HUES48 (cell line): ENCODE data around the gene MBP.

ENCODE experiments used
- H3K27ac ChIP-seq: one replicate; pipeline ENCODE4 v1.7.0; 2013; ENCODE audit warnings: low read depth, low read length, inconsistent platforms
- H3K27me3 ChIP-seq: 2 replicates; pipeline ENCODE4 v1.6.1; 2013; ENCODE audit warnings: mild to moderate bottlenecking, low read length; ENCODE audit not compliant: control insufficient read depth, insufficient read depth
- H3K36me3 ChIP-seq: 2 replicates; pipeline ENCODE4 v1.6.1; 2013; ENCODE audit warnings: low read length; ENCODE audit not compliant: control insufficient read depth, insufficient read depth
- H3K4me1 ChIP-seq: 2 replicates; pipeline ENCODE4 v1.6.1; 2013; ENCODE audit warnings: mild to moderate bottlenecking, low read length; ENCODE audit not compliant: control insufficient read depth, insufficient read depth
- H3K4me3 ChIP-seq: 2 replicates; pipeline ENCODE4 v1.5.1; 2013; ENCODE audit warnings: mild to moderate bottlenecking, low read depth, low read length
- H3K9ac ChIP-seq: 2 replicates; pipeline ENCODE4 v1.6.1; 2013; ENCODE audit warnings: mild to moderate bottlenecking, low read depth, low read length, moderate library complexity
- H3K9me3 ChIP-seq: 2 replicates; pipeline ENCODE4 v1.6.1; 2013; ENCODE audit warnings: low read length; ENCODE audit not compliant: control insufficient read depth, insufficient read depth

The MBP gene

DNA sequence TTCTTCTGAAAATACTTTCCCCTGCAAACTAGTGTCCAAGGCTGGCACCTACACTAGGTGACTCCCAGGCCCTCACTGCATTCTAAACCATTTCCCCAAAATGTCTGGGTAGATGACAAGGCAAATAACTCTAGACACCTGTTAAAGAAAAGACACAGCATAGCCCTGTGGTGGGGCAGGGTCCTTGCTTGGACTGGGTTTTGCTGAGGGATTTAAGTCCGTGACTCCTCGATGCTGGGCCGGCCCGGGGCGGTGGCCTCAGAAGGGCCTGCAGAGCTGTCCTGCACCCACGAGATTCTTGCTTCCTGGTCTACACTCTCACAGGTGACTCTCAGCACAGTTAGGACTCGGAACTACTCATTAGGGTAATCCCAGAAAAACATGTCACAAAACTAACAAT lies 55.2 kb downstream of the MBP start:
- no peak overlapping the region for H3K27ac ChIP-seq
- H3K36me3 ChIP-seq: no peaks in the 10 kb centered on the region
- H3K4me3 ChIP-seq: no peak overlapping the region
- 0 out of 2 replicates have a peak, but pooled peaks cover 3% of the 10 kb centered on the region for H3K4me1 ChIP-seq
- no peak overlapping the region for H3K9ac ChIP-seq
- H3K27me3 ChIP-seq: no peaks in the 10 kb centered on the region
- no peaks in the 10 kb centered on the region for H3K9me3 ChIP-seq

DNA sequence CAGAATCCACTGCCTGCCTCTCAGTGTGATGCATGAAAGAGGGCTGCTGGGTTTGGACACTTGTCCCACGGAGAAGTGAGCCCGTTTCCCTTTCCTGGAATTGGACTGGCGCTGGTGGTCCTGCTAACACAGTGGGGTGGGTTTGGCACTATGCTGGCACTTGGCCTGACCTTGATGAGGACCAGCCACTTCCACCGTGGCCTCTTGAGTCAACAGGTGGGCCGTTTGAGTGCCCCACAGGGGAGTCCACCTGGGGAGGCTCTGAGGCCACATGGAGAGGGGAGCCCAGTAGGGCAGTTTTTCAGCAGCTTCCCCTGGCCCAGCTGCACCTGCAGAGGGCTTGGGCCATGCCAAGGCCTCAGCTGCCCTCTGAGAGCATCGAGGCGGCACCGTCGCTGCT lies 56.5 kb downstream of the MBP start:
- Histone ChIP-seq H3K4me3 (no peak overlapping the region), H3K9me3 (no peaks in the 10 kb centered on the region), H3K36me3 (no peaks in the 10 kb centered on the region), H3K27me3 (no peaks in the 10 kb centered on the region), H3K9ac (no peak overlapping the region), H3K27ac (no peak overlapping the region), H3K4me1 (0 out of 2 replicates have a peak, but pooled peaks cover 3% of the 10 kb centered on the region)

DNA sequence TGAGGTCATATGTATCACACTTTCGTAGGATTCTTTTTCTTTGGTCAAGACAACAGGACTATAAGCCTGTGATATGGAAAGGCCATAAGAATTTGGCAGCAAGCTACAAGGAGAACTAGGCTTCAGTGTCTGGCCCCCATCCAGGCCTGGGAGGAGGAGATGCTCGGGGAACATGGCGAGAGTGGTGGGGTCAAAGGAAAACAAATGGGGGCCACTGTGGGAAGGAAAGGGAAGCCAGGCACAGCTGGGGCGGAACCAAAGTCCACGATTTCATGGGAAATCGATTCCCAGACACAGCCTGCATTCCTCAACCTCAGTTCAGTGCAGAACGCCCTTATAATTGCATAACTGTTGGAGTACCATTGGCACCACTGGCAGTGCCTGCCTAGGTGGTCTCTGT lies 58.2 kb downstream of the MBP start:
- no peak overlapping the region for H3K27ac ChIP-seq
- no peaks in the 10 kb centered on the region for H3K36me3 ChIP-seq
- H3K4me1 ChIP-seq: peaks cover 5% of the 10 kb centered on the region
- no peaks in the 10 kb centered on the region for H3K27me3 ChIP-seq
- H3K4me3 ChIP-seq: no peak overlapping the region
- no peaks in the 10 kb centered on the region for H3K9me3 ChIP-seq
- H3K9ac ChIP-seq: no peak overlapping the region

DNA sequence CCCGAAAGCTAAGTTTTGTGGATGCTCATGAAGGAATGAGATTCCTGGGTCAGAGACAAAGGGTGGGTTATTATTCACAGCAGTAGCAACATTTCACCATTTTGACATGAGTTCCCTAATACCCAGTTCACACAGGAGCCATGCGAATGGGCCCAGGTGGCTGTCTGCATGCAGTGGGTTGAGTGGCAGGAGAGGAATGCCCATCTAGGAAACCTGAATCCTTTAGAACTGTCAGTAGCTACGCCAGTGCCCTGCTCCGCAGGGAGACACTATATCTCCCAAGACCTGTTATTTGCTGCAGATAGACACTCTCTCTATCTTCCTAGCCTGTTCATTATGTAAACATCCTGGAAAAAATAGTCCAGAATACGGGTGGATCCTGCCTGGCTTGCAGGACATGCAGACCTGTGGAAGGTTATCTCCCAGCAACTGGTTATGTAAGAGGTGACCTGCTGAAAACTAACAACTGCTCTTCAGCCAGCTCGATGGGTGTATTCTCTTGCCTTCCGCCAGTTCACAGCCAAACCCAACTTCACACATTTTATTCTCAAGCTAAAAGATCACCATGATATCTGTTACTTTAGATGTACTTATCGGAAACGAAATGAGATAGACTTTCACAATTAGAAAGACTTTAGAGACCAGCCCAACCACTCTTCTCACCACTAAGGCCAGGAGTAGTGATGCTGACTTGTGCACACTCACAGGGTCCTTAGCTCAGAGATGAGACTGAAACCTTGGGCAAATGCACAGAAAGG lies 59.1 kb downstream of the MBP start:
- Histone ChIP-seq H3K4me1 (peaks cover 13% of the 10 kb centered on the region), H3K9me3 (no peaks in the 10 kb centered on the region), H3K36me3 (no peaks in the 10 kb centered on the region), H3K27me3 (no peaks in the 10 kb centered on the region), H3K27ac (no peak overlapping the region), H3K4me3 (no peak overlapping the region), H3K9ac (no peak overlapping the region)

DNA sequence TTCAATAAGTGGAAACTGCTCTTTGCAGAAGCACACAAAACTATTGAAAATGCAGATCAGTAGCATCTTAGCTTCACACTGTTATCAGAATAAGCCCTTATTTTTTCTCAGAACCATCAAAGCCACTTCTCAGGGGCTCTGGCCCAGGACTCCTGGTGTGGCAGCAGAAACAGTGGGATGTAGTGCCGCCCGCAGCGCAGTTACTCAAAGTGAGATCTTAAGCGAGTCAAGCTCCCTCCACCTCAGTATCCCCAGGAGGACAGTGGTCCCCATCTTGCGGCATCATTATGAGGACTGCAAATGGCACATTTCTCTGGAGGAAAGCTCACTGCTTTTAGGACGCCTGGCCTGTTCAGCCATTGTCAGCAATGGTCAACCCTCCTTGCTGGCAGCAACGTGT lies 60.0 kb downstream of the MBP start:
- Histone ChIP-seq H3K27me3 (no peaks in the 10 kb centered on the region), H3K9me3 (no peaks in the 10 kb centered on the region), H3K27ac (no peak overlapping the region), H3K9ac (no peak overlapping the region), H3K4me1 (peaks cover 16% of the 10 kb centered on the region), H3K36me3 (no peaks in the 10 kb centered on the region), H3K4me3 (no peak overlapping the region)

DNA sequence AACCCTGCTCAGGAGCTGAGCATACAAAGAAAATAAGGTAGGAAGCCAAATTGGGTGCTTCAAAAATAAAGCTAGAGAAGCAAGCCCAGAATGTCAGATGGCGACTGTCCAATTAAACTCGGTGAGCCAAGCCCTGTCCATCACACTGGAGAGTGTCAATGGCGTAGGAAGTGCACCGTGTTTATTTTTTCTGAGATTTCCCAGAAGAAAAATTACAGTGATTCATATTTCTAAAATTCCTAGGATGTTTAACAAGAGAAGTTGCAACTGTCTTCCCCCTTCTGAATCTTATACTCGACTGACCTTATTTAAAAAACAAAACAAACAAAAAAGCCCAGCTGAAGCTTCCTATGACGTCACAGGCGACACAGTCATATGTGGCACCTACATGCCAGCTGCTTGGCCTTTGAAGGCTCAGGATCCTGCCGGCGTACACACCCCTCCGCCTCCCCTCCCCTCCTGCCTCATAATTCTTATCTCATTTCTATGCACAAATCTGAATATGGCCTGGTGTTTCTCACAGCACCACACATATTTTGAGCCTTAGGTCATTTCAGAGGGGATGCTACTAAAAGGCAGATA lies 60.8 kb downstream of the MBP start:
- H3K9me3 ChIP-seq: no peaks in the 10 kb centered on the region
- H3K4me3 ChIP-seq: no peak overlapping the region
- no peak overlapping the region for H3K9ac ChIP-seq
- H3K27ac ChIP-seq: no peak overlapping the region
- no peaks in the 10 kb centered on the region for H3K27me3 ChIP-seq
- H3K36me3 ChIP-seq: no peaks in the 10 kb centered on the region
- peaks cover 17% of the 10 kb centered on the region for H3K4me1 ChIP-seq

DNA sequence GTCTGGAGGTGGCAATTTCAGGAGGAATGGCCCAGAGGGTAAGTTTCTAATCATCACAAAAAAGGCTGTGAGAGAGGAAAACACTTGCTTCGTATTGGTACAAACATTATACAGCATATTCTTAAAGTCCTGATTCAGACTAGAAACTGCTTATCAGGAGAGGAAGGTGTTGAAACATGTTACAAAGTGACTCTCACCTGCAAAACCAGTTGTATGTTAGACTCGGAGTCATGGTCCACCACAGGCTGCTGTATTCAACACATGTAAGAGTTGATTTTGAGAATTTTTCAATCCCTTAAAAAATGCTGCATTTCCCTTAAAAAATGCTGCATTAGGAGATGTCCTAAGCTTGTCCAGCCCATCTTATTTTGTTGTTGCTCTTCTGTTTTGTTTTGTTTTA lies 61.5 kb downstream of the MBP start:
- no peak overlapping the region for H3K4me3 ChIP-seq
- H3K27ac ChIP-seq: no peak overlapping the region
- no peaks in the 10 kb centered on the region for H3K27me3 ChIP-seq
- H3K9ac ChIP-seq: no peak overlapping the region
- H3K9me3 ChIP-seq: no peaks in the 10 kb centered on the region
- peaks cover 17% of the 10 kb centered on the region for H3K4me1 ChIP-seq
- H3K36me3 ChIP-seq: no peaks in the 10 kb centered on the region

DNA sequence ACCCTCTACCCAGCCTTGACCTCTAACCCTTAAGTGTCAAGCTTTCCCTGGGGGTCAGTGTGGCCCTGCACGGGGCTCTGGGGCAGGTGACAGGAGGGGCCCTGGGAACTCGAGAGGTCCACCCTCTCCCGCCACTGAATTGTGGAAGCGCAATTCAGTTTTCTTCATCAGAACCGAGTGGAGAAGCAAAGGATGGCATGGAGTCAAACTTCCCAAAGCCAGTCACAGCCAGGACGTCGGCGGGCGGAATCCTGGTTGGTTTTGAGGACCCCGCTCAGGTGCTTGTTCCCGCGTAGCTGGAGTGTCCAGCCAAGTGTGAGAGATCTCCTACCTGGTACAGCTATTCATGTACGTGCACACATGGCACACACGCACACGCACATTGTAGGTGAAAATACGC lies 62.0 kb downstream of the MBP start:
- Histone ChIP-seq H3K36me3 (no peaks in the 10 kb centered on the region), H3K4me1 (peaks cover 17% of the 10 kb centered on the region), H3K27ac (no peak overlapping the region), H3K27me3 (no peaks in the 10 kb centered on the region), H3K9ac (no peak overlapping the region), H3K4me3 (no peak overlapping the region), H3K9me3 (no peaks in the 10 kb centered on the region)

DNA sequence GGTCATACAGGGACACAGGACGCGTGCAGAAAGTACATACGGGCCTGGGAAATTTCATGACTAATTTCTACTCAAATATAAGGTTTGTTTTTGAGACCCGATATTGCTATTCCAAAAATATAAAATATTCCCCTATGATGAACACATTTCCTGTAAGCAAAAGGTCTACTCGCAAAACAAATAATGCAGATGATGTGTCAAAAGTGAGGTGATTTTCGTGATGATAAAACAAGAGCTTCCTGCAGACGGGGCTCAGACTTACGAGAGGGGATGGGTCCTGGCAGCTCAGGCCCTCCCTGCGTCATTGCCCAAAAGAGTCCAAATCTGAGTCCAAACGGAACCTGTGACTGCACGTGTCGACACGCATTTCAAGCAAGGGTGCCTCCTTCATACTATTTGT lies 62.7 kb downstream of the MBP start:
- Histone ChIP-seq H3K9me3 (no peaks in the 10 kb centered on the region), H3K9ac (no peak overlapping the region), H3K4me3 (no peak overlapping the region), H3K36me3 (no peaks in the 10 kb centered on the region), H3K27me3 (no peaks in the 10 kb centered on the region), H3K4me1 (peaks cover 17% of the 10 kb centered on the region), H3K27ac (no peak overlapping the region)

DNA sequence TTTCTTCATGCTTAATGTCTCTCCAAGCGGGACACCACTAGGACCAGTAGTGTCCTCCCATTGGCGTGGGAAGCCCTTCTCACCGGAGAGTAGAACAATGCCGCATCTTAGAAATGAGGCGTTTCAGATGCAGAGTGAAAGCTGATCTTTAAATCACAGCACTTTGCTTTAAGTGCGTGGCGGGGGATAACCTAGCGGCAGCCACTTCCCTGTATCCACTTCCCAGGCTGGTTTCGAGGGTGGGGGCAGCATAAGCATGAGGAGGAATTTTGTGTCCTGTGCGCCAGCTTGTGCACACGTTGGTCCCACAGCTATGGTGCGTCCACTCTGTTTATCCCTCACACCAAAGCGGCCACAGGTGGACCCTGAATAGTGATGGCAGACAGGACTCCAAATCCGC lies 63.1 kb downstream of the MBP start:
- Histone ChIP-seq H3K4me3 (no peak overlapping the region), H3K36me3 (no peaks in the 10 kb centered on the region), H3K9me3 (no peaks in the 10 kb centered on the region), H3K27me3 (no peaks in the 10 kb centered on the region), H3K27ac (no peak overlapping the region), H3K4me1 (peaks cover 17% of the 10 kb centered on the region), H3K9ac (no peak overlapping the region)

DNA sequence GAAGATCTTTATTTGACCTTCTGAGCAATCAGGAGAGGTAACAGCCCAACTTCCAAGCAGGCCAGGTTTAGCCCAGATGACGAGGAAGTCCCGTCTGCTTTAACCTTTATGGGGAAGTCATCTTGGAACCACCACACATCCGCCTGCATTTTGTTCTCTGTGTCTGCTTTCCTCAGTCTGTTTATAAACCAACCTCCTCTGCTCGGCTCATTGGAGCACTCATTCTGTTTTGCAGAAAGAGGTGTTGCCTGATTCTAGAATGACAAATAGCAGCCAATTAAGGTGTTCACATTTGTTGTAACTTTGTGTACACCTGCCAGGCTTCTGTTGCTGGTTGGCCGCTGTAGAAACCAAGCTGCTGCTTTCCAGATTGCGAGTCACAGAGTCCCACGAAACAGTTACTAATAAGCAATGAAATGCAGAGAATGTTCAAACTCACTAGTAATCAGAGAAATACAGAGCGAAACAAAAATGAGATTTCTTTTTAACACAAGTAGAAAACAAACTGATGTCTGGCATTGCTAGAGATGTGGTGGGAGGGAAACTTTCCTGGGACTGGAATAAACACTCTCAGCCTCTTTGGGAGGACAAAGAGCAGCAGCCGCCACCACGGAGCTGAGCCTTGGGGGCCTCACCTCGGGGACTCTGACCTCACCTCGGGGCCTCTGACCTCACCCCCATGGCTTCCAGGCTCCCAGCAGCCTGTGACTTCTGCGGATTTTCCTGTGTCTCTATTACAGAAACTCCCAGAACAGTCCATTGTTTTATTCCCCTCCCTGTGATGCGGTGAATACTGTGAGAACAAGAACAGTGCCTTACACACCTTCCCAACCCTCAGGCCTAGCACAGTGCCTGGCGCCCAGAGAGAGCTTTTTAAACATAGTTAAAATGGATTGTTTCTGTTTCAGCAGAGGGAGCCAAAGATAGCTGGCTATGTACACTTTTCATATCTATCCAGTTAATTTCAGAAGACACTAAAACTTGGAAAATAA lies 64.0 kb downstream of the MBP start:
- no peak overlapping the region for H3K4me3 ChIP-seq
- H3K9me3 ChIP-seq: no peaks in the 10 kb centered on the region
- H3K27me3 ChIP-seq: no peaks in the 10 kb centered on the region
- no peak overlapping the region for H3K9ac ChIP-seq
- no peaks in the 10 kb centered on the region for H3K36me3 ChIP-seq
- H3K27ac ChIP-seq: peak overlapping the region; percentile 31
- peaks cover 17% of the 10 kb centered on the region for H3K4me1 ChIP-seq
